CD14-positive monocyte (primary cell): ENCODE measurements around the gene ALPK3. TPM values are rescaled to one million over a fixed set of nuclear protein-coding genes. Genes with fewer than 3 reads are reported as not detected.

ENCODE experiments used
- DNase-seq, 3 donors: peaks; one replicate each; pipeline ENCODE4 v3.0.0-alpha.2; 2011 to 2022
- H2AFZ ChIP-seq: 2 replicates; pipeline ENCODE4 v1.6.0; 2012; ENCODE audit warnings: mild to moderate bottlenecking, low read depth, low read length, inconsistent platforms; ENCODE audit not compliant: insufficient read depth, poor library complexity, severe bottlenecking
- H3K27ac ChIP-seq, 2 donors: 1 replicate in 1 of 2; 2 replicates in 1 of 2; pipeline ENCODE4 v1.5.1; 2012 to 2013; ENCODE audit warnings: low read length in 2 of 2, control low read depth in 1 of 2, inconsistent platforms in 1 of 2, low read depth in 1 of 2, mild to moderate bottlenecking in 1 of 2
- H3K27me3 ChIP-seq, 2 donors: one replicate each; pipeline versions ENCODE4 v1.6.0 to v1.6.1; 2011 to 2013; ENCODE audit warnings: low read length in 2 of 2; ENCODE audit not compliant: control insufficient read depth in 2 of 2, insufficient read depth in 2 of 2
- H3K36me3 ChIP-seq, 2 donors: replicated peaks in 1 of 2; 1 replicate in 1 of 2; 2 replicates in 1 of 2; pipeline versions ENCODE4 v1.5.1 to v1.6.1; 2012 to 2013; ENCODE audit warnings: low read length in 2 of 2, control low read depth in 1 of 2, inconsistent platforms in 1 of 2, mild to moderate bottlenecking in 1 of 2; ENCODE audit not compliant: insufficient read depth in 2 of 2, control insufficient read depth in 1 of 2
- H3K4me1 ChIP-seq, 2 donors: 1 replicate in 1 of 2; 2 replicates in 1 of 2; pipeline versions ENCODE4 v1.5.1 to v1.6.1; 2012 to 2013; ENCODE audit warnings: low read length in 2 of 2, control low read depth in 1 of 2, inconsistent platforms in 1 of 2, mild to moderate bottlenecking in 1 of 2, moderate library complexity in 1 of 2; ENCODE audit not compliant: insufficient read depth in 2 of 2, control insufficient read depth in 1 of 2
- H3K4me2 ChIP-seq: replicated peaks from 2 replicates; pipeline ENCODE3; 2012; ENCODE audit warnings: low read length, moderate library complexity, mild to moderate bottlenecking; ENCODE audit not compliant: poor library complexity, severe bottlenecking; ENCODE audit errors: extremely low read depth
- H3K4me3 ChIP-seq, 3 experiments: fragments of 200-600 bp in 1 of 3; sonication (generic) in 1 of 3; replicated peaks in 1 of 3; 1 replicate in 2 of 3; 2 replicates in 1 of 3; pipeline ENCODE4 v1.5.1; 2011 to 2013; ENCODE audit warnings: low read length in 3 of 3, mild to moderate bottlenecking in 3 of 3, control low read depth in 2 of 3, low read depth in 2 of 3, inconsistent platforms in 1 of 3, moderate library complexity in 1 of 3
- H3K79me2 ChIP-seq: 2 replicates; pipeline ENCODE4 v1.6.0; 2012; ENCODE audit warnings: mild to moderate bottlenecking, control low read depth, inconsistent platforms, low read length, moderate library complexity; ENCODE audit not compliant: insufficient read depth
- H3K9ac ChIP-seq: 2 replicates; pipeline ENCODE4 v1.6.0; 2017; ENCODE audit warnings: low read length, mild to moderate bottlenecking; ENCODE audit not compliant: insufficient read depth, poor library complexity, severe bottlenecking
- H3K9me3 ChIP-seq, 2 donors: replicated peaks in 1 of 2; 1 replicate in 1 of 2; 2 replicates in 1 of 2; pipeline versions ENCODE4 v1.5.1 to v1.6.1; 2012 to 2013; ENCODE audit warnings: low read length in 2 of 2, control low read depth in 1 of 2; ENCODE audit not compliant: control insufficient read depth in 1 of 2, insufficient read depth in 1 of 2
- H4K20me1 ChIP-seq: 2 replicates; pipeline ENCODE4 v1.6.0; 2012; ENCODE audit warnings: mild to moderate bottlenecking, low read length, control low read depth, moderate library complexity; ENCODE audit not compliant: insufficient read depth
- H3K27ac Mint-ChIP-seq, 7 donors: one replicate each; pipeline ENCODE4 v1.8.0; 2020; ENCODE audit warnings: mild to moderate bottlenecking in 7 of 7, mixed read lengths in 7 of 7, moderate library complexity in 6 of 7, inconsistent platforms in 2 of 7
- H3K27me3 Mint-ChIP-seq, 3 donors: one replicate each; pipeline ENCODE4 v1.8.0; 2021 to 2022; ENCODE audit warnings: low read depth in 3 of 3, mild to moderate bottlenecking in 3 of 3, mixed read lengths in 3 of 3, moderate library complexity in 3 of 3, inconsistent platforms in 1 of 3
- H3K36me3 Mint-ChIP-seq, 2 donors: one replicate each; pipeline ENCODE4 v1.8.0; 2020; ENCODE audit warnings: mixed read lengths in 2 of 2, inconsistent platforms in 1 of 2, mild to moderate bottlenecking in 1 of 2
- H3K4me1 Mint-ChIP-seq: one replicate; pipeline ENCODE4 v1.8.0; 2020; ENCODE audit warnings: mild to moderate bottlenecking, mixed read lengths
- H3K4me3 Mint-ChIP-seq, 2 donors: one replicate each; pipeline ENCODE4 v1.8.0; 2020; ENCODE audit warnings: mild to moderate bottlenecking in 2 of 2, mixed read lengths in 2 of 2, moderate library complexity in 1 of 2
- H3K9me3 Mint-ChIP-seq, 7 donors: one replicate each; pipeline ENCODE4 v1.8.0; 2020 to 2022; ENCODE audit warnings: mixed read lengths in 7 of 7, mild to moderate bottlenecking in 6 of 7, moderate library complexity in 6 of 7, inconsistent platforms in 2 of 7
- CTCF ChIP-seq: fragments of 200-600 bp; IDR thresholded peaks from one replicate; pipeline ENCODE4 v1.8.0; 2022; ENCODE audit warnings: antibody characterized with exemption, mild to moderate bottlenecking
- WGBS: methylation state at CpG from one replicate; pipeline ENCODE4 v1.1.5; 2013; ENCODE audit warnings: missing lambda C conversion rate; ENCODE audit not compliant: insufficient coverage; 5-methylcytosine and 5-hydroxymethylcytosine counted together
- intact Hi-C, 2 donors: fragments of 100-400 bp; cut with micrococcal nuclease; formaldehyde crosslinking; loops; one replicate each; pipeline versions ENCODE4 v1.15.0 to v1.15.1; 2023
- polyA plus RNA-seq, 3 donors: library from polyadenylated mRNA; depleted of rRNA in 1 of 3; unstranded in 2 of 3; stranded (reverse) in 1 of 3; fragments of 300-500 nt in 2 of 3; fragments of >200 nt in 1 of 3; fragmentation: Illumina TruSeq in 2 of 3; gene quantifications; 1 replicate in 2 of 3; 2 replicates in 1 of 3; pipeline ENCODE4 v1.2.3, GENCODE V29; 2012 to 2021

ALPK3 gene
- polyA plus RNA-seq, 3 donors, result 0.02 to 0.12 TPM; not detected in 1

GRCh38 chr15:84784262-84784661 lies 32.9 kb upstream of the ALPK3 start:
- Histone ChIP-seq H2AFZ (no peak overlapping the region), H3K4me1 (peaks cover 9 to 26% of the 10 kb centered on the region in 2 donors), H3K27ac (peak overlapping the region in 1 of 2 donors; percentile 43), H3K79me2 (peaks cover 99% of the 10 kb centered on the region), H3K9me3 (no peaks in the 10 kb centered on the region), H3K4me2 (no peak overlapping the region), H4K20me1 (peaks cover 99% of the 10 kb centered on the region), H3K4me3 (no peak overlapping the region), H3K36me3 (peaks cover 60 to 90% of the 10 kb centered on the region in 2 donors), H3K27me3 (no peaks in the 10 kb centered on the region), H3K9ac (no peak overlapping the region)
- Mint-ChIP-seq H3K9me3 (peaks cover 0 to 1% (median 0%) of the 10 kb centered on the region in 7 donors), H3K4me1 (peaks cover 33% of the 10 kb centered on the region), H3K27me3 (peaks cover 0 to 2% (median 0%) of the 10 kb centered on the region in 3 donors), H3K4me3 (no peak overlapping the region), H3K36me3 (peaks cover 58 to 85% of the 10 kb centered on the region in 2 donors), H3K27ac (peak overlapping the region in 4 of 7 donors; percentile 2 to 79 (median 50))
- DNase-seq, result no peak
- WGBS, result 98% methylated on average over 17 of the region's 17 CpGs
- intact Hi-C loops, result loop anchor here in 1 of 2 donors (2.0 kb wide), 1 partner anchor 59 kb away; no protein-coding TSS in a partner anchor
- no peak for TF ChIP-seq CTCF

GRCh38 chr15:84785053-84785452 lies 32.1 kb upstream of the ALPK3 start:
- peaks cover 0 to 1% (median 0%) of the 10 kb centered on the region in 7 donors for H3K9me3 Mint-ChIP-seq
- H3K27ac Mint-ChIP-seq, result peak overlapping the region; percentile 51 to 87 (median 79)
- H4K20me1 ChIP-seq, result peaks cover 99% of the 10 kb centered on the region
- peak in 1 of 3 donors; percentile 20 for DNase-seq
- no peak for TF ChIP-seq CTCF
- H3K4me3 Mint-ChIP-seq, result no peak overlapping the region
- no peak overlapping the region for H3K4me2 ChIP-seq
- intact Hi-C loops, result loop anchor here in 1 of 2 donors (2.0 kb wide), 1 partner anchor 58 kb away; no protein-coding TSS in a partner anchor
- H3K27me3 ChIP-seq, result no peaks in the 10 kb centered on the region
- peak overlapping the region; percentile 34 to 43 for H3K27ac ChIP-seq
- H3K4me3 ChIP-seq, result no peak overlapping the region
- peaks cover 62 to 91% of the 10 kb centered on the region in 2 donors for H3K36me3 ChIP-seq
- WGBS, result 95% methylated on average over 4 of the region's 5 CpGs
- peaks cover 9 to 26% of the 10 kb centered on the region in 2 donors for H3K4me1 ChIP-seq
- H3K36me3 Mint-ChIP-seq, result peaks cover 60 to 81% of the 10 kb centered on the region in 2 donors
- no peak overlapping the region for H2AFZ ChIP-seq
- H3K79me2 ChIP-seq, result peaks cover 99% of the 10 kb centered on the region
- peaks cover 31% of the 10 kb centered on the region for H3K4me1 Mint-ChIP-seq
- peaks cover 0 to 2% (median 0%) of the 10 kb centered on the region in 3 donors for H3K27me3 Mint-ChIP-seq
- no peak overlapping the region for H3K9ac ChIP-seq
- H3K9me3 ChIP-seq, result no peaks in the 10 kb centered on the region
